SKM-1 treated with dmso at 0.1 percent for 144 hours (cell line): ENCODE measurements around the gene HNRNPR.
"Not testable (repeated sequence)": the region's sequence is repeated elsewhere in the genome, so short reads cannot be mapped to it uniquely, and the experiment has no call there.

Experiments used
- DNase-seq: peaks from one replicate; lab custom pipeline; 2025; ENCODE audit not compliant: unreplicated experiment; lab: John Stamatoyannopoulos, UW

The HNRNPR gene

DNA sequence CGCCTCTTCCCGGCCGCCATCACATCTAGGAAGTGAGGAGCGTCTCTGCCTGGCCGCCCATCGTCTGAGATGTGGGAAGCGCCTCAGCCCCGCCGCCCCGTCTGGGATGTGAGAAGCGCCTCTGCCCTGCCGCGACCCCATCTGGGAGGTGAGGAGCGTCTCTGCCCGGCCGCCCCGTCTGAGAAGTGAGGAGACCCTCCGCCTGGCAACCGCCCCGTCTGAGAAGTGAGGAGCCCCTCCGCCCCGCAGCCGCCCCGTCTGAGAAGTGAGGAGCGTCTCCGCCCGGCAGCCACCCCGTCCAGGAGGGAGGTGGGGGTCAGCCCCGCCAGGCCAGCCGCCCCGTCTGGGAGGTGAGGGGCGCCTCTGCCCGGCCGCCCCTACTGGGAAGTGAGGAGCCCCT, 86.7 kb downstream of the HNRNPR start:
- not testable (repeated sequence) for DNase-seq
